Cardiac muscle cell (in vitro differentiated cells and primary cell): ENCODE results near the gene FGFBP2. TPM values are rescaled to one million over a fixed set of nuclear protein-coding genes. Genes with fewer than 3 reads are reported as not detected.

Experiments
- DNase-seq, 2 donors: peaks; one replicate each; pipeline versions ENCODE4 v3.0.0 to v3.0.0-alpha.2; 2010 to 2017; ENCODE audit warnings: low read depth in 1 of 2, low spot score in 1 of 2
- H3K27ac ChIP-seq: fragments of 200-600 bp; sonication (generic); 2 replicates; pipeline ENCODE4 v1.5.1; 2016
- H3K27me3 ChIP-seq: fragments of 200-600 bp; sonication (generic); 2 replicates; pipeline ENCODE4 v1.6.0; 2016; ENCODE audit warnings: control low read depth
- H3K36me3 ChIP-seq: fragments of 200-600 bp; sonication (generic); 2 replicates; pipeline ENCODE4 v1.5.1; 2016; ENCODE audit warnings: control low read depth
- H3K4me1 ChIP-seq: fragments of 200-600 bp; sonication (generic); 2 replicates; pipeline ENCODE4 v1.8.1; 2017; ENCODE audit warnings: low read depth, mild to moderate bottlenecking, mixed run types
- H3K4me3 ChIP-seq: fragments of 200-600 bp; sonication (generic); 2 replicates; pipeline ENCODE4 v1.5.1; 2016; ENCODE audit warnings: mild to moderate bottlenecking
- H3K9me3 ChIP-seq: fragments of 200-600 bp; sonication (generic); 2 replicates; pipeline ENCODE4 v1.5.1; 2017; ENCODE audit warnings: low read depth, mild to moderate bottlenecking, control low read depth
- CTCF ChIP-seq: IDR thresholded peaks from 2 replicates; pipeline ENCODE4 v1.5.1; 2012; ENCODE audit warnings: low read depth, mild to moderate bottlenecking, low read length
- polyA plus RNA-seq: library from polyadenylated mRNA; unstranded; fragments of >200 nt; fragmentation: Nextera tagmentation; extraction: Ambion mirVana; gene quantifications from 2 replicates; pipeline ENCODE4 v1.2.1, GENCODE V29; 2016
- total RNA-seq: library from RNA; depleted of rRNA; stranded (reverse); fragments of >200 nt; gene quantifications from 2 replicates; pipeline ENCODE4 v1.2.3, GENCODE V29; 2016

The FGFBP2 gene
- total RNA-seq (not detected in 2 replicates), polyA plus RNA-seq (not detected in 2 replicates)

DNA sequence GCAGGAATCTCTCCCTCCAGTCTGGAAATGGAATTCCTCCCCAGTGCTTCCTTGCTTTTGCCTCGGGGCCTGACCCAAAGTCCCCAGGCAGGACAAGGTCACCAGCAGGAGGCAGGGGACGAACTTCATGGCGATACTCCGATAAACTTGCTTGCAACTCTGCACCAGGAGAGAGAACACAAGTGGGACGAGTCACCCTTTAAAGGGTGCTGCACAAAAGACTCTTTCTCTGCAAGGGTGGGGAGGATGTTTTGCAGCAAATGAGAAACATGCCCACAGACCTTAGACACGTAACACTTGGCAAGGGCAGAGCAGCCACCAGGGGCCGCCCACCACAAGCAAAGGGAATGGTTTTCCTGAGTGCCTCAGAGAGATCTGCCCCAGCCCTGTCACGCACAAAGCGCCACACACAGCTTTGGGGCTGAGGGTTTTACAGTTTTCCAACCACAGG lies at the start of gene FGFBP2:
Gene FGFBP2 (minus strand): TSS at position 175 of the 451 bp plus-strand sequence. CDS start 46 bp downstream, at position 129.
- Histone ChIP-seq H3K36me3 (no peaks in the 10 kb centered on the region), H3K4me3 (no peak within 1 kb of the TSS), H3K9me3 (no peaks in the 10 kb centered on the region), H3K27ac (no peak within 1 kb of the TSS), H3K4me1 (no peaks in the 10 kb centered on the region), H3K27me3 (no peaks in the 10 kb centered on the region)
- TF ChIP-seq CTCF, result peak; percentile 61
- peak; percentile 61 to 66 for DNase-seq

GRCh38 chr4:16011173-16011572 lies 48.2 kb upstream of the FGFBP2 start:
- Histone ChIP-seq H3K4me3 (no peak overlapping the region), H3K27me3 (no peaks in the 10 kb centered on the region), H3K27ac (no peak overlapping the region), H3K36me3 (no peaks in the 10 kb centered on the region), H3K9me3 (no peaks in the 10 kb centered on the region), H3K4me1 (no peaks in the 10 kb centered on the region)
- no peak for DNase-seq
- TF ChIP-seq CTCF, result no peak

DNA sequence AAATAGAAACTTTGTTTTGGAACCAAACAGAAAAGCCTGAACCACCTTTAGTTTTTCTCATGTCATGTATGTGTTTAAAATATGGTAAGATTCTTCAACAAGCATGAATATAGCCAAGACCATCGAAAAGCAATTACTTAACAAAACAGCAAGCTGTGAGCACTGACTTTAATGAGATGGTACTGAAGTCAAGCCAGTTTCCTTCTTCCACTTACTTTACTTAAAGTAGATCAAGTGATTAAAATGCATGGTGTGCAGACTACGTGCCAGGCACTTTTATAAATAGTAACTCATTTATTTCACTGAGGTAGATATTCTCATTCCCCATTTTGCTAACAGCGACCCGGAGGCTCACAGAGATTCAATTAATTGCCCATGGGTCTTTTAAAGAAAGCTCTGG lies 46.2 kb upstream of the FGFBP2 start:
- DNase-seq, result no peak
- no peaks in the 10 kb centered on the region for H3K9me3 ChIP-seq
- no peak for TF ChIP-seq CTCF
- no peaks in the 10 kb centered on the region for H3K27me3 ChIP-seq
- no peaks in the 10 kb centered on the region for H3K4me1 ChIP-seq
- H3K27ac ChIP-seq, result no peak overlapping the region
- no peaks in the 10 kb centered on the region for H3K36me3 ChIP-seq
- no peak overlapping the region for H3K4me3 ChIP-seq

DNA sequence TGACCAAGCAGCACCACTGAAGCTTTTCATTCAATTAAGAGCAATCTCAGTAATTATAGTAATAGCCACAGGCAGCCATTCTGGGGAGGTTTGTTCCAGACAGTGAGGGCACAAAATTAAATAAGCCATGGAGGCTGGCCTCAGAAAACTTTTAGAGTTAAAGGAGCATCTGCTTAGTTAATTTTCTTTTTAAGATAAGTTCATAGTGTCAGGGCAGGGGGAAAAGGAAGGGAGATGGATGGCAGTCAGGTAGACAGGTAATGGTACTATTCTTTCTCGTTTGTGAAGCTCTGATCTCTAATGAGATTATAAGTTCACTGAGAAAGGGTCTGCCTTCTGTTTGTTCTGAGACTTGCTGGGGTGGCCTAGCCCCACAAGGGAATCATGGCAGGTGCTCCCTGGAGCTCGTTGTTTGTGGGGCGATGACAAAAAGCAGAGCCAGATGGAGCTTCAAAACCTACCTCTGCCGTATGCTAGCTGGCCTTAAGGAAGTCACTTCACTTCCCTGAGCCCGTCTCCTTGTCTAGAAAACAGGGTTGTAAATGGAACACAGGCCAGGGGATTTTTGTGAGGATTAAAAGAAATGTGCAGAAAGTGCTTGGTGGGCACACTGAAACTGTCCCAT lies 44.6 kb upstream of the FGFBP2 start:
- no peaks in the 10 kb centered on the region for H3K9me3 ChIP-seq
- no peak overlapping the region for H3K27ac ChIP-seq
- no peaks in the 10 kb centered on the region for H3K27me3 ChIP-seq
- DNase-seq, result no peak
- no peaks in the 10 kb centered on the region for H3K4me1 ChIP-seq
- no peaks in the 10 kb centered on the region for H3K36me3 ChIP-seq
- TF ChIP-seq CTCF, result no peak
- H3K4me3 ChIP-seq, result no peak overlapping the region

DNA sequence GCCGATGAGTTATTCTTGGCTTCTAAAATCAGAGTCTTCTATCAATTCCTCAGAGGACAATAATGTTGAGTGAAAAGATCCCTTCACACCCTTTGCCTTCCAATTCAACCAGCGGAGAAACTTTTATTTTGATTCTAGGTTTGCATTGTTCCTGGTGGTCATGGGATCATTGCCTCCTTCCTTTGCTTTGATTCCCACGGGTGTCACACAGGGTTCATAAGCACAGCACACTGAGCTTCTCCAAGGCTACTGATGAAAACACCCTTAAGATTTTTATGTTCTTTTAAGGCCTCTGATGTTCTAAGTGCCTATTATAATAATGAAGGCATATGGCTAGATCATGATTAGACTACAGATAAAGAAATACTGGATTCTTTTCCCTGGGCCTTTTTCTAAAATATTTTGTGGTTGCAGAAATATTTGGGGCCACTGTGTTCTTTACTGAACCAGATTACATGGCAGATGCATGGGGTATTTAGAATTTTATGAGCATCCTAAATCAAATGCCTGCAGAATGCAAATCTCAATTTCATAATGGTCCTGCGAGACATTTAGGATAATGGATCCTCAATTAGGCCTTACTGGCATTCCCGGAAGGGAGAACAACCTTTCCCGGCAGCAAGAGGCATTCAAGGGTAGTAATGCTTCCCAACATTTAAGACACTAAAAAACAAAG lies 43.9 kb upstream of the FGFBP2 start:
- Histone ChIP-seq H3K4me3 (no peak overlapping the region), H3K27me3 (no peaks in the 10 kb centered on the region), H3K36me3 (no peaks in the 10 kb centered on the region), H3K27ac (no peak overlapping the region), H3K9me3 (no peaks in the 10 kb centered on the region), H3K4me1 (no peaks in the 10 kb centered on the region)
- no peak for TF ChIP-seq CTCF
- DNase-seq, result no peak
